Ovary (tissue), 9 donors: ENCODE data around the gene GTPBP10. TPM values are rescaled to one million over a fixed set of nuclear protein-coding genes. Genes with fewer than 3 reads are reported as not detected.

ENCODE experiments used
- DNase-seq, 5 donors: peaks; one replicate each; pipeline ENCODE4 v3.0.0-alpha.2; 2019 to 2020
- H3K27ac ChIP-seq, 2 donors: fragments of 200-600 bp; one replicate each; pipeline versions ENCODE4 v1.5.1 to v1.8.0; 2019 to 2022
- H3K27me3 ChIP-seq: fragments of 200-600 bp; one replicate; pipeline ENCODE4 v1.8.0; 2022
- H3K36me3 ChIP-seq: fragments of 200-600 bp; sonication (generic); one replicate; pipeline ENCODE4 v1.5.1; 2019
- H3K4me1 ChIP-seq: one replicate; pipeline ENCODE4 v1.8.1; 2013; ENCODE audit warnings: mild to moderate bottlenecking, moderate library complexity; ENCODE audit not compliant: insufficient read depth
- H3K4me3 ChIP-seq: fragments of 200-600 bp; sonication (generic); one replicate; pipeline ENCODE4 v1.5.1; 2017
- H3K9me3 ChIP-seq, 2 donors: fragments of 200-600 bp in 1 of 2; sonication (generic) in 1 of 2; one replicate each; pipeline versions ENCODE4 v1.5.1 to v1.8.1; 2013 to 2019; ENCODE audit warnings: mild to moderate bottlenecking in 1 of 2, moderate library complexity in 1 of 2
- CTCF ChIP-seq, 3 donors: fragments of 450-650 bp in 2 of 3; fragments of 200-600 bp in 1 of 3; IDR thresholded peaks; one replicate each; pipeline versions ENCODE4 v1.5.1 to v1.8.0; 2016 to 2022; ENCODE audit warnings: antibody characterized with exemption in 3 of 3, mild to moderate bottlenecking in 1 of 3
- EP300 ChIP-seq: sonication (generic); formaldehyde crosslinking; IDR thresholded peaks from one replicate; pipeline ENCODE4 v1.6.1; 2017; ENCODE audit warnings: antibody characterized with exemption
- POLR2A ChIP-seq: fragments of 450-650 bp; IDR thresholded peaks from one replicate; pipeline ENCODE4 v1.6.1; 2017; ENCODE audit warnings: antibody characterized with exemption, mild to moderate bottlenecking, moderate library complexity
- WGBS, 3 donors: extraction: QIAGEN DNeasy Blood & Tissue Kit in 1 of 3; methylation state at CpG; one replicate each; pipeline versions ENCODE4 v1.1.5 to v1.1.7; 2013 to 2017; 5-methylcytosine and 5-hydroxymethylcytosine counted together
- intact Hi-C, 4 donors: fragments of 100-400 bp; cut with DNase I; formaldehyde crosslinking; loops; one replicate each; pipeline versions ENCODE4 v1.11.0 to v1.15.1; 2022 to 2023
- polyA plus RNA-seq, 2 donors: library from polyadenylated mRNA; stranded (reverse); fragments of 200-250 nt in 1 of 2; fragments of 350-450 nt in 1 of 2; fragmentation: Illumina TruSeq in 1 of 2; extraction: RNeasy Lipid Tissue Mini Kit (QIAGEN cat#74804) in 1 of 2; gene quantifications; one replicate each; pipeline ENCODE4 v1.2.3, GENCODE V29; 2013 to 2014
- total RNA-seq, 7 donors: library from RNA; depleted of rRNA in 2 of 7; stranded (reverse); fragments of >200 nt in 2 of 7; fragmentation: NEBNext Ultra II Directional in 3 of 7; extraction: Animal tissue kit (Norgen Biotek cat#: 25700) in 3 of 7; gene quantifications; one replicate each; pipeline versions ENCODE4 v1.1.0 to v1.2.4, GENCODE V29; 2016 to 2023
- donor health status: DM: no; HTN: no; CAD: no; lungs with moderate emphysema.
- donor health status: DM: no; HTN: no; CAD: no.
- donor health status: Bipolar disorder and iron deficiency.
- donor health status: DM: yes; HTN: yes; CAD: no.
- donor health status: DM: no; HTN: no; CAD: no.
- donor health status: DM: yes; HTN: yes; CAD: no.

The GTPBP10 gene
- total and polyA plus RNA-seq, 9 donors: 7.7 to 36.6 (median 23.0) TPM

DNA sequence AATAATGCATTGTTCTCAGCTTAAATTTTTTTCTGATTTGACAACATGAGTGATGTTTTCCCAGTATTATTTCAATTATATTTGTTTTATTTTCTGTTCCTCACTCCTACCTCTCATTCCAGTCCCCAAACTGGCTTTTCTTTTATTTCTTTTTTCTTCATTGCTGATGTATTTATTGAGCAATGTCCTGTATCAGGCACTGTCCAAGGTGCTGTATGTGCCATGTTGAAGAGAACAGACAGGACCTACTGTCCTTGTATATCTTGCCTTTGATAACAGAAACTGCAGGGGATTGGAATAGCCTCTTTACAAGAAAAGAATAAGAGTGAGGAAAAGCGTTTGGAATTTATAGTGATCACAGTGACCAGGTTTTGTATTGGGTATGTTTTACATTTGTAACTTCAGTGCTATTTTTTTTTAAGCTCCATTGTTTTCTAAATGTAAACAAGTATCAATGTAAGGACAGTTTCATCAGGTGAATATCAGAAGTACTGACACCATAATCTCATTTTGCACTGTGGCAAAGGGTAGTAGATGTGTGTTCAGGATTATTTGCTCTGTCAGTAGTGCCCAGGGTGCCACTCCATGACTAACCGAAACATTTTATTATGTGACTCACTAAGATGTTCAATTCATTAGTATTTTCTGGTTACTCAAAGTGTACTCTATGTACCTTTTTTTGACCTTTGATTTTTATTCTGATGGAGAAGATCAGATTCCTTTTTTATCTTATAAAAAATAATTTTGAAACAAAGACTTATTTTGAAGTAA is 41.1 kb downstream of the GTPBP10 start:
- WGBS, 3 donors: 87 to 90% (median 89%) methylated on average over 2 of the region's 2 CpGs
- TF ChIP-seq EP300: no peak
- TF ChIP-seq CTCF (IDR thresholded peaks at IDR 0.05): no peak
- TF ChIP-seq POLR2A: no peak

GRCh38 chr7:90390926-90391325 is 44.4 kb downstream of the GTPBP10 start:
- H3K4me1 ChIP-seq: no peaks in the 10 kb centered on the region
- no peaks in the 10 kb centered on the region for H3K9me3 ChIP-seq
- H3K27ac ChIP-seq: no peak overlapping the region
- intact Hi-C loops: loop anchor here in 1 of 4 donors (10.0 kb wide), 1 partner anchor 496 kb away; no protein-coding TSS in a partner anchor
- no peaks in the 10 kb centered on the region for H3K27me3 ChIP-seq
- H3K4me3 ChIP-seq: no peak overlapping the region
- H3K36me3 ChIP-seq: no peaks in the 10 kb centered on the region
- DNase-seq: no peak
- TF ChIP-seq EP300: no peak
- TF ChIP-seq POLR2A: no peak
- TF ChIP-seq CTCF (IDR thresholded peaks at IDR 0.05): no peak

More for the DNA sequence above, 41.1 kb downstream of the GTPBP10 start:
- H3K4me3 ChIP-seq: no peak overlapping the region
- no peak for DNase-seq
- H3K36me3 ChIP-seq: no peaks in the 10 kb centered on the region
- H3K4me1 ChIP-seq: no peaks in the 10 kb centered on the region
- H3K27ac ChIP-seq: no peak overlapping the region
- intact Hi-C loops: no loop called here
- H3K27me3 ChIP-seq: no peaks in the 10 kb centered on the region
- H3K9me3 ChIP-seq: no peaks in the 10 kb centered on the region

DNA sequence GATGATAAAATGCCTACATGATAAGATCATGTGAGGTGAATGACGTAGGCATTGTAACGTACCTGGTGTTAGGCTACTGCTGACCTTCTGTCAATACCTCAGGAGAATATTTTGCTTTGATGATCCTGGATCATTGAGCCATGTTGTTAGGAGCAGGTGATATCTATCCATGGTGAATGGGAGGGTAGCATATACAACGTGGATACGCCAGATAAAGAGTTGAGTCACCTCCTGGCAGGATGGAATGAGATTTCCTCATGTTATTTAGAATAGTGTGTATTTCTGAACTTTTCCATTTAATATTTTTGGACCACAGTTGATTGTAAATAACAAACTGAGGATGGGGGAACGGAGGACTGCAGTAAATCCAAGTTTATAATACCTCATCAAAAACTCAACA is 45.0 kb downstream of the GTPBP10 start:
- no peak for DNase-seq
- no peaks in the 10 kb centered on the region for H3K36me3 ChIP-seq
- H3K27me3 ChIP-seq: no peaks in the 10 kb centered on the region
- no peaks in the 10 kb centered on the region for H3K9me3 ChIP-seq
- TF ChIP-seq CTCF (IDR thresholded peaks at IDR 0.05): no peak
- no peak for TF ChIP-seq POLR2A
- TF ChIP-seq EP300: no peak
- WGBS, 3 donors: 67 to 76% (median 73%) methylated on average over 5 of the region's 5 CpGs
- no peaks in the 10 kb centered on the region for H3K4me1 ChIP-seq
- no peak overlapping the region for H3K4me3 ChIP-seq
- intact Hi-C loops: loop anchor here in 1 of 4 donors (10.0 kb wide), 1 partner anchor 497 kb away; no protein-coding TSS in a partner anchor
- no peak overlapping the region for H3K27ac ChIP-seq

DNA sequence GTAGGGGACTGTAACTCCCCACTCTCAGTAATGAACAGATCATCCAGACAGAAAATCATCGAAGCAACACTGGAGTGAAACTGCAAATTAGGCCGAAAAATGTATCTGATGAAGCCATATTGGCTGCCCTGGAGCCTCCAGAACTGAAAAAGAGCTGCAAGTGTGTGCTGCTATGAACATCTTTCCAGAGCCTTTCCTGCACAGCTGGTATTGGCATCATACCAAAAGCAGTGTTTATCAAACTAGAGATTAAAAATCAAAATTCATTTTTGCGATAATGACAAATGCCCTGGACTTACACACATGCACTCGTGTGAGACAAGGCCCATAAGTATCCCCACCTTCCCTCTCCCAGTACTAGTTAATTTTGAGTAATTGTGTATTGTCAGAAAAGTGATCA is 49.9 kb downstream of the GTPBP10 start:
- intact Hi-C loops: loop anchor here in 1 of 4 donors (10.0 kb wide), 1 partner anchor 502 kb away; no protein-coding TSS in a partner anchor
- Histone ChIP-seq H3K4me1 (no peaks in the 10 kb centered on the region), H3K9me3 (no peaks in the 10 kb centered on the region), H3K4me3 (no peak overlapping the region), H3K27ac (no peak overlapping the region), H3K27me3 (no peaks in the 10 kb centered on the region), H3K36me3 (no peaks in the 10 kb centered on the region)
- DNase-seq: no peak
- TF ChIP-seq POLR2A (no peak), EP300 (no peak), CTCF (IDR thresholded peaks at IDR 0.05) (no peak)
- WGBS, 3 donors: 82 to 90% (median 82%) methylated on average over 4 of the region's 4 CpGs
